ENCODE results near the gene ATP5PF.
"Not testable (repeated sequence)": the region's sequence is repeated elsewhere in the genome, so short reads cannot be mapped to it uniquely, and the experiment has no call there.

The ATP5PF gene, protein sequence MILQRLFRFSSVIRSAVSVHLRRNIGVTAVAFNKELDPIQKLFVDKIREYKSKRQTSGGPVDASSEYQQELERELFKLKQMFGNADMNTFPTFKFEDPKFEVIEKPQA

DNA sequence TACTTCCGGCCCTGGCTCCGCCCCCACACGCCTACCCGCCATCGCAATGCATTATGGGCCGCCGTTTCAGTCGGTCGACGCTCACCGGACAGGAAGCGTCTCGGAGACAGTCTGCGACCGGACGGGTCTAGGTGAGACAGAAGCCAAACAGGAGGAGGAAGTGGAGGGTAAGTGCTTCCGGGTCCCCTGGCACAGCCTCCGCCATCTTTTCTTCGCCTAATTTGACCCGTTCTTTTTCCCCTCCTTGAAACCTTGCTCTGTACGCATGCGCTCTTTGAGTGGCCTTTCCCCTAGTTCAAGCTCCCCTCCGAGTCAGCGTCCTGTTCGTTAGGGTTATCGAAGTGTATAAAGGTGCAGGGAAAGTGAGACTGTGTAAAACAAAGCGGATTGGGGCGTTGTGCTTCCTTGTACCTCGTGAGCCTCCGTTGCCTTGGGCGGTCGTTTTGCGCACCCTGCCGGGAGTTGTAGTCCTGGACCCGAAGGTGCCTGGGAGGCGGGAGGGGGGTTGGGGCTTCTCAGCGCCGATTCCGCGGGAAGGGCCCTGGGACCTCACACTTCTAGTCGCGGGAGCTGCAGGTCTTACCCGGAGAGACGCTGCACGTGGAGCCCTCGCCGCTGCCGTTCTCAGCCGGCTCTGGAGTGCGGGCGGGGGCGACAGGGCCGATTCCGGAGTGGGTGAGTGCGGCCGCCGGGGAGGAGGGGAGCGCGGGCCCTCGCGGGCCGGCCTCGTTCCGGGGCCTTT is at the start of gene ATP5PF, which contains the start of gene GABPA:
Gene ATP5PF, minus strand, starts transcription at position 1 of the 742 bp plus-strand sequence. CDS start 5,110 bp downstream, outside the sequence.
Gene GABPA, plus strand, starts transcription at position 69 of the 742 bp plus-strand sequence. CDS start 6,627 bp downstream, outside the sequence.
- Mint-ChIP-seq H3K36me3 (ENCODE audit: low read depth) (peaks cover 1% of the 10 kb centered on the region), H3K4me1 (peaks cover 38% of the 10 kb centered on the region), H3K27me3 (ENCODE audit: low read depth) (no peaks in the 10 kb centered on the region), H3K4me3 (peak within 1 kb of the TSS; percentile 96 to 99 (median 97)), H3K27ac (peak within 1 kb of the TSS; percentile 100), H3K9me3 (no peaks in the 10 kb centered on the region)
- TF ChIP-seq, protein P1, sequence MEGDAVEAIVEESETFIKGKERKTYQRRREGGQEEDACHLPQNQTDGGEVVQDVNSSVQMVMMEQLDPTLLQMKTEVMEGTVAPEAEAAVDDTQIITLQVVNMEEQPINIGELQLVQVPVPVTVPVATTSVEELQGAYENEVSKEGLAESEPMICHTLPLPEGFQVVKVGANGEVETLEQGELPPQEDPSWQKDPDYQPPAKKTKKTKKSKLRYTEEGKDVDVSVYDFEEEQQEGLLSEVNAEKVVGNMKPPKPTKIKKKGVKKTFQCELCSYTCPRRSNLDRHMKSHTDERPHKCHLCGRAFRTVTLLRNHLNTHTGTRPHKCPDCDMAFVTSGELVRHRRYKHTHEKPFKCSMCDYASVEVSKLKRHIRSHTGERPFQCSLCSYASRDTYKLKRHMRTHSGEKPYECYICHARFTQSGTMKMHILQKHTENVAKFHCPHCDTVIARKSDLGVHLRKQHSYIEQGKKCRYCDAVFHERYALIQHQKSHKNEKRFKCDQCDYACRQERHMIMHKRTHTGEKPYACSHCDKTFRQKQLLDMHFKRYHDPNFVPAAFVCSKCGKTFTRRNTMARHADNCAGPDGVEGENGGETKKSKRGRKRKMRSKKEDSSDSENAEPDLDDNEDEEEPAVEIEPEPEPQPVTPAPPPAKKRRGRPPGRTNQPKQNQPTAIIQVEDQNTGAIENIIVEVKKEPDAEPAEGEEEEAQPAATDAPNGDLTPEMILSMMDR (IDR thresholded peaks at IDR 0.05; ENCODE audit: unreplicated experiment in 3 of 3), result peak in 2 of 3 experiments; percentile 6 to 18

DNA sequence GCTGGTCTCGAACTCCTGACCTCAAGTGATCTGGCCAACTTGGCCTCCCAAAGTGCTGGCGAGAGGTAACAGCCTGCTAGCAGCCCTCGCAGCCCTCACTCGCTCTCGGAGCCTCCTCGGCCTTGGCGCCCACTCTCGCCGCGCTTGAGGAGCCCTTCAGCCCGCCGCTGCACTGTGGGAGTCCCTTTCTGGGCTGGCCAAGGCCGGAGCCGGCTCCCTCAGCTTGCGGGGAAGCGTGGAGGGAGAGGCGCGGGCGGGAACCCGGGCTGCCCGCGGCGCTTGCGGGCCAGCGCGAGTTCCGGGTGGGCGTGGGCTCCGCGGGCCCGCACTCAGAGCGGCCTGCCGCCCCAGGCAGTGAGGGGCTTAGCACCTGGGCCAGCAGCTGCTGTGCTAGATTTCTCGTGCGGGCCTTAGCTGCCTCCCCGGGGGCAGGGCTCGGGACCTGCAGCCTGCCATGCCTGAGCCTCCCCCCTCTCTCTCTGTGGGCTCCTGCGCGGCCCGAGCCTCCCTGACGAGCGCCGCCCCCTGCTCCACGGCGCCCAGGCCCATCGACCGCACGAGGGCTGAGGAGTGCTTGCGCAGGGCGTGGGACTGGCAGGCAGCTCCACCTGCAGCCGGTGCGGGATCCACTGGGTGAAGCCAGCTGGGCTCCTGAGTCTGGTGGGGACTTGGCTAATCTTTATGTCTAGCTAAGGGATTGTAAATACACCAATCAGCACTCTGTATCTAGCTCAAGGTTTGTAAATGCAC is 43.6 kb upstream of the ATP5PF start:
- not testable (repeated sequence) for H3K9me3 Mint-ChIP-seq; H3K36me3 Mint-ChIP-seq (ENCODE audit: low read depth); H3K27me3 Mint-ChIP-seq (ENCODE audit: low read depth); H3K4me3 Mint-ChIP-seq; H3K27ac Mint-ChIP-seq; H3K4me1 Mint-ChIP-seq

DNA sequence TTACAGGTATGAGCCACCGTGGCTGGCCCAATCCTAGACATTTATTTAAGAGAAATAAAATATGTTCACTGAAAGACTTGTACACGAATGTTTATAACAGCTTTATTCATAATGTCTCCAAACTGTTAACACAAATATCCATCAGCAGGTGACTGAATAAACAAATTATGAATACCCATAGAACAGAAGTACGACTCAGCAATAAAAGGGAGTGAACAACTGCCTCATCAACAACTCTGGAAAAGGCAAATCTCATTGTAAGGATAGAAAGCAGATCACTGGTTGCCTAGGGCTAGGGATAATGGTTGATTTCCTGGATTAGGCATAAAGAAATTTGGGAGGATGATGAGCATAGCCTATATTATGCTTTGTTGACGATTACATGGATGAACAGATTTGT is 41.7 kb upstream of the ATP5PF start:
- Mint-ChIP-seq H3K9me3 (peaks cover 3% of the 10 kb centered on the region), H3K27ac (no peak overlapping the region), H3K36me3 (ENCODE audit: low read depth) (peaks cover 3% of the 10 kb centered on the region), H3K27me3 (ENCODE audit: low read depth) (peaks cover 3% of the 10 kb centered on the region), H3K4me1 (no peaks in the 10 kb centered on the region), H3K4me3 (no peak overlapping the region)
- TF ChIP-seq, protein P1 (IDR thresholded peaks at IDR 0.05; ENCODE audit: unreplicated experiment in 3 of 3), result no peak

DNA sequence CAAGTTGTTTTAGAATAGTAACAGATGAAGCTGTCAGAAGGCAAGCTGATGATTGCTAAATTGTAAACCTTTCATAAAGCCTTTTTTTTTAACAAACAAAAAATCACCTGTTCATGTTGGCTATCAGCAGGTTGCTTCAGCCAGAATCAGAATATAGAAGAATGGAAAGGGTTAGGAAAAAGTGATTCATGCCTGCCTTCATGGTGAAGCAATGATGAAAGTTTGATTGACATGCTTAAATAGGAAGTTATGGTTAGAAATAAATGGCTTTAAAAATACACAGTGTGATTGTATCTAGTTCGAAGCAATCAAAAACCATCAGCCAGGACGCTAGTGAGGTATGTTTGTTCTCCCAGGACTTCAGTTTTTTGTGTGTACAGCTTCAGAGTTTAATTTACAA is 38.0 kb upstream of the ATP5PF start:
- H3K4me1 Mint-ChIP-seq, result no peaks in the 10 kb centered on the region
- TF ChIP-seq, protein P1 (IDR thresholded peaks at IDR 0.05; ENCODE audit: unreplicated experiment in 3 of 3), result no peak
- H3K36me3 Mint-ChIP-seq (ENCODE audit: low read depth), result peaks cover 18% of the 10 kb centered on the region
- H3K9me3 Mint-ChIP-seq, result no peaks in the 10 kb centered on the region
- H3K27ac Mint-ChIP-seq, result no peak overlapping the region
- no peaks in the 10 kb centered on the region for H3K27me3 Mint-ChIP-seq (ENCODE audit: low read depth)
- H3K4me3 Mint-ChIP-seq, result no peak overlapping the region

DNA sequence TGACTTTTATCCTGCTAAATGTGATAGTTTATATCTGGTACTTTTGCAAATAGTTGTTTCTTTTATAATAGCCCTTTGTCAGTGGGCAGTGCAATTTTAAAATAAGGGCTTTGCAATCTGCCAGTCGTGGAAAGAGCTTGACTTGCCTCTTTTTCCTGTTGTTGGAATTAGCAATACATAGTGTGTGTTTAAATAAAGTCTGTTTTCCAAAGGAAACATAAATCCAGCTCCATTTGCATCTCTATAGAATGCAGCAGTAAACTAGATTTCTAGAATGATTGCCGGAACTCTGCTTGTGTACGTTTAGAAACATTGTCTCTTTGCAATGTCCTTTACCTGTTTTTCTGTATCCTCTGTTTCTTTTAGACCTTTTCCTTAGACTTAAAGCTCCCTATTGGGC is 33.2 kb upstream of the ATP5PF start:
- Mint-ChIP-seq H3K4me3 (no peak overlapping the region), H3K4me1 (peaks cover 6% of the 10 kb centered on the region), H3K27ac (no peak overlapping the region), H3K36me3 (ENCODE audit: low read depth) (peaks cover 56% of the 10 kb centered on the region), H3K27me3 (ENCODE audit: low read depth) (no peaks in the 10 kb centered on the region), H3K9me3 (no peaks in the 10 kb centered on the region)
- TF ChIP-seq, protein P1 (IDR thresholded peaks at IDR 0.05; ENCODE audit: unreplicated experiment in 3 of 3), result no peak

DNA sequence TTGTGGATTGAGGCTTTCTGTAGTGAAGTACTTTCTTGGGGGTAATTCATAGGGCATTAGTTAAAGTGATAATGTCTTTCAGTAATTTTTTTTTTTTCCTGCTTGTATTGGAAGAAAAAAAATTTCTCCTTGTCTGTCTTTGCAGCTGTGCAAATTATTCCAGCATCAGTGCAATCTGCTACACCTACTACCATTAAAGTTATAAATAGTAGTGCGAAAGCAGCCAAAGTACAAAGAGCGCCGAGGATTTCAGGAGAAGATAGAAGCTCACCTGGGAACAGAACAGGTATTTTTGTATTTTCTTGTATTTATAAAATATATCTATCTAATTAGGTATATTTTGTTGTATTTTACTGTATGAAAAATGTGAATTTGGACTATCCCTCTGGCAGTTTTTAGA is 29.4 kb upstream of the ATP5PF start:
- TF ChIP-seq, protein P1 (IDR thresholded peaks at IDR 0.05; ENCODE audit: unreplicated experiment in 3 of 3), result no peak
- H3K27ac Mint-ChIP-seq, result no peak overlapping the region
- H3K9me3 Mint-ChIP-seq, result no peaks in the 10 kb centered on the region
- no peak overlapping the region for H3K4me3 Mint-ChIP-seq
- H3K27me3 Mint-ChIP-seq (ENCODE audit: low read depth), result no peaks in the 10 kb centered on the region
- H3K36me3 Mint-ChIP-seq (ENCODE audit: low read depth), result peaks cover 77% of the 10 kb centered on the region
- peaks cover 6% of the 10 kb centered on the region for H3K4me1 Mint-ChIP-seq

Measured in nephron (organoid).